Ishikawa (cell line): Measurements from ENCODE around the gene NAA40.

Experiments used
- CEBPB ChIP-seq: IDR thresholded peaks from 2 replicates; pipeline ENCODE4 v1.6.1; 2012
- CREB1 ChIP-seq: IDR thresholded peaks from 2 replicates; pipeline ENCODE4 v1.6.1; 2012; ENCODE audit warnings: low read depth
- EGR1 ChIP-seq: IDR thresholded peaks from 2 replicates; pipeline ENCODE4 v1.6.1; 2012
- EP300 ChIP-seq: IDR thresholded peaks from 2 replicates; pipeline ENCODE4 v1.6.1; 2012; ENCODE audit warnings: borderline replicate concordance
- FOXM1 ChIP-seq: IDR thresholded peaks from 2 replicates; pipeline ENCODE4 v1.6.1; 2012; ENCODE audit warnings: low read depth, borderline replicate concordance
- NFIC ChIP-seq: IDR thresholded peaks from 2 replicates; pipeline ENCODE4 v1.6.1; 2012
- RAD21 ChIP-seq: IDR thresholded peaks from 2 replicates; pipeline ENCODE4 v1.6.1; 2012; ENCODE audit warnings: low read depth
- TAF1 ChIP-seq: IDR thresholded peaks from 2 replicates; pipeline ENCODE4 v1.6.1; 2012; ENCODE audit warnings: low read depth, mild to moderate bottlenecking
- TCF12 ChIP-seq: IDR thresholded peaks from 2 replicates; pipeline ENCODE4 v1.6.1; 2012; ENCODE audit warnings: low read depth
- TEAD4 ChIP-seq: IDR thresholded peaks from 2 replicates; pipeline ENCODE4 v1.6.1; 2012
- YY1 ChIP-seq: IDR thresholded peaks from 2 replicates; pipeline ENCODE4 v1.6.1; 2012; ENCODE audit warnings: low read depth
- ZBTB7A ChIP-seq: IDR thresholded peaks from 2 replicates; pipeline ENCODE4 v1.6.1; 2012; ENCODE audit warnings: low read depth
- TF ChIP-seq, protein P1 (sequence below): IDR thresholded peaks from 2 replicates; pipeline ENCODE4 v1.6.1; 2012
- TF ChIP-seq, protein P2 (sequence below): IDR thresholded peaks from 2 replicates; pipeline ENCODE4 v1.6.1; 2012
- TF ChIP-seq, protein P3 (sequence below): IDR thresholded peaks from 2 replicates; pipeline ENCODE4 v1.6.1; 2012; ENCODE audit warnings: low read depth, mild to moderate bottlenecking

Gene NAA40

DNA sequence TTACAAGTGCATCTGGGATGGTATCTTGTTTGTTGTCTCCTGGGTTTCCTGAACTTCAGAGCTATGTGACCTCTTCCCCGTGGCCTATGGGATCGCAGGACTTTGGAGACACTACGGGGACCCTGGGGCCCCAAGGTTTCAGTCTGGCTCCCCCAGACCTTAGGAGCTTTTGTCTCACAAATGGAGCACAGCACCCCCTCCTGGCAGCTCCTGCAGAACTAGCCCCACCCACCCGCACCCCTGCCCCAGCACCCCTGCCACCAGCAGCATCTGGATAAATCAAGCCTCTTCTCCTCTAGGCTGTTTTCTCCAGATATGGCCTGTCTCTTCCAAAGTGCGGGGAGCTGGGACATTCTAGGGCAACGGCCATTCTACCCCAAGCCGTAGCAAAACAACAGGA lies 32.2 kb upstream of the NAA40 start:
- no peak for TF ChIP-seq TCF12

DNA sequence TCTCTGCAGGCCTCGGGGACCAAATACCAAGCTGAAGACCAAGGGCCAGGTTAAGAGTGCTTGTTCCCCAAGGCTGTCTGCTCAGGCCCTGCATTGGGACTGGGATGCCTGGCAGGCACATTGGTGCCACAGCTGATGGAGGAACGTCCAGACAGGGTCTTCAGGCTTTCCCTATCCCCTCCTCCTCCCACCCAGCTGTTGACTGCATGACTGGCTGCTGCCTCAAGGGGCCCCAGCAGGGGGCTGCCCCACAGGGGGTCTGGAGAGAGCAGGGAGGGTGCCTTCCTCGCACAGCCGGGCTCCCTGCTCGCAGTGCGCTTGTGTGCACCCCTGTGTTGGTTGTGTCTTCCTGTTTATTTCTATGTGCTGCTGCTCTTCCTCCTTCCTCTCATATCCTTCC lies 31.7 kb upstream of the NAA40 start:
- no peak for TF ChIP-seq YY1

DNA sequence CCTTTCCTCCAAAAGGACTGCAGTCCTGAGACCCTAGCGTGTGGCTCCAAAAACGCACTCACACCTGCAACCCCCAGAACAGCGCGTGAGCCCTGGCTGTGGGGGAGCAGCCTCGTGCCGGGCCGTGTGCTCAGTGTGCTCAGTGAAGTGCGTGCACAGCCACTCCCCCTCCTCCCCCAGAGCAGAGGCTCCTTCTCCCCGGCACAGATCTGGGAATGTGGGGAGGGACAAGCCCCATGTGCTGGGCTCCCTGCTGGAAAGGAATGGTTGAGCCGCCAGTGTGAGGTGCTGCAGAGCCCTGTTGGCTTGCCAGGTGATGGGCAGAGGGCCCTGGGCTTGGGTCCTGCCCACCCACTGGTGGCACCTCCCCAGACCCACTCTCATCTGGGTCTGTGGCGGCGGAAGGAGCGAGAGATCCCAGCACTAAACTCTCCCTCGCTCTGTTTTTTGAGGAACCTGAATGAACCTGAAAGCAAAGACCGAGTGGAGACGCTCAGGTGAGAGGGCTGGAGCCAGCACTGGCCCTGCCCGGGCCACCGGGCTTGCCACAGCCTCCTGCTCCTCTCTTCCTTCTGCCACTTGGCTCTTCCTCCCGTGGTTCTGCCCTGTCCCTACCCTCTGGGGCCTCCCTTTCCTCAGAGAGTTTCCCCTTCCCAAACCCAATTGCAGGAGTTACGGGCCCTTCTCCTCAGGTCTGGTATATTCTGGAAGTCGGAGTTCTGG lies 30.8 kb upstream of the NAA40 start:
- TF ChIP-seq, protein P1, sequence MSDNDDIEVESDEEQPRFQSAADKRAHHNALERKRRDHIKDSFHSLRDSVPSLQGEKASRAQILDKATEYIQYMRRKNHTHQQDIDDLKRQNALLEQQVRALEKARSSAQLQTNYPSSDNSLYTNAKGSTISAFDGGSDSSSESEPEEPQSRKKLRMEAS: peak; percentile 61
- no peak for TF ChIP-seq CREB1

DNA sequence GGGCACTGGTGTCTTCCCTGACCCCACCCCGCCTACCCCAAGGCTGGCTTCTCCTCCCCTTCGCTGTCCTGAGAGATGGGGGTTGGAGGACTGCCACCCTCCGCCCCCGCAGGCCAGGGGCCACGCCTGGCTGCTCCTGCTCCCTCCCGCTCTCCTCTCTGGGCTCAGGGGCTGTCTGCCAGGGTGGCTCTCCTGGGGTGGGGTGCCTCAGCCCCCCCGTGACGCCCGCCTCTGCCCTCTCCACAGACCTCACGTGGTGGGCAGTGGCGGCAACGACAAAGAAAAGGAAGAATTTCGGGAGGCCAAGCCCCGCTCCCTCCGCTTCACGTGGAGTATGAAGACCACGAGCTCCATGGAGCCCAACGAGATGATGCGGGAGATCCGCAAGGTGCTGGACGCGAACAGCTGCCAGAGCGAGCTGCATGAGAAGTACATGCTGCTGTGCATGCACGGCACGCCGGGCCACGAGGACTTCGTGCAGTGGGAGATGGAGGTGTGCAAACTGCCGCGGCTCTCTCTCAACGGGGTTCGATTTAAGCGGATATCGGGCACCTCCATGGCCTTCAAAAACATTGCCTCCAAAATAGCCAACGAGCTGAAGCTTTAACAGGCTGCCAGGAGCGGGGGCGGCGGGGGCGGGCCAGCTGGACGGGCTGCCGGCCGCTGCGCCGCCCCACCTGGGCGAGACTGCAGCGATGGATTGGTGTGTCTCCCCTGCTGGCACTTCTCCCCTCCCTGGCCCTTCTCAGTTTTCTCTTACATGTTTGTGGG lies 30.0 kb upstream of the NAA40 start:
- TF ChIP-seq TCF12 (no peak), NFIC (no peak), YY1 (no peak), CREB1 (no peak), FOXM1 (no peak), ZBTB7A (no peak), TAF1 (no peak), EGR1 (peak; percentile 97), TEAD4 (no peak)

DNA sequence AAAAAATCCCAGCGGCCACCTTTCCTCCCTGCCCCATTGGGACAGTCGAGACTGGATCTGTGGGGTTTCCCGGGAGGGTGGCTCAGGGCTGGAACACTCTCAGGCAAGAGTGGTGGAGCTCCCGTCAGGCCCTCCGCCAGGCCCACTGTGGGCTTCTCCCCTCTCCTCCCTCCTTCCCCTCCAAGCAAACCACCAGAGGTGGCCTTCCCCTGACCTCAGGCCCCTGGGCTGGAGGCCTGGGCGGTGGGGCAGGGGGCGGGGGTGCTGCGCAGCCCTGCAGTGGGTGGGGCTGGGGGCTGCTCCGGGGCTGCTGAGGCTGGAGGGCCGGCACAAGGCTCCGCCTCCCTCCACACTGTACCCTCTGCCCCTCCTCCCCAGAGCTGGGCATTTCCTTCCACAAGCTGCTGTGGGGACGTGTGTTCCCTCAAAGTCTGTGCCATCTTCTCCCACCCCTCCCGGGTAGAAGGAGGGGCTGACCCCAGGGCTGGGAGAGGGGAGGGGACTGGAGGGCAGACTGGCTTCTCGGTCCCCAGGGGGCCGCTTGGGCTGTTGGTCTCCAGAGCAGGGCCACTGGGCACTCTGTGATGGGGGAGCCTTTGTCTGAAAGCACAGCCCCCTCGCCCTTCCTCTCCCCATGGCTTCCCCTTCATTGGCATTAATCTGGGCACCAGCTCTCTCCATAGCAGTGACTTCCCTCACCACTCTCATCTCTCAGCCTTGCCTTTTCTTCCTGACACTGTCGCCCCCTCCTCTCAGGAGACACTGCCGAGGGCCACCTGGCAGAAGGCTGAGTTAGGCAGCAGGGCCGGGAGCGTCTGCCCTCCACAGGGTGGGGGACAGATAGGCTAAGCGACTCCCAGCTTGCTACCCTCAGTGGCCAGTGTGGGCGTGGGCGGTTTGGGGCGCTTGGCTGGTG lies 29.0 kb upstream of the NAA40 start:
- TF ChIP-seq, protein P2, sequence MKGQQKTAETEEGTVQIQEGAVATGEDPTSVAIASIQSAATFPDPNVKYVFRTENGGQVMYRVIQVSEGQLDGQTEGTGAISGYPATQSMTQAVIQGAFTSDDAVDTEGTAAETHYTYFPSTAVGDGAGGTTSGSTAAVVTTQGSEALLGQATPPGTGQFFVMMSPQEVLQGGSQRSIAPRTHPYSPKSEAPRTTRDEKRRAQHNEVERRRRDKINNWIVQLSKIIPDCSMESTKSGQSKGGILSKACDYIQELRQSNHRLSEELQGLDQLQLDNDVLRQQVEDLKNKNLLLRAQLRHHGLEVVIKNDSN: no peak
- TF ChIP-seq, protein P1: no peak
- no peak for TF ChIP-seq FOXM1
- TF ChIP-seq EP300: no peak
- TF ChIP-seq NFIC: no peak
- TF ChIP-seq TAF1: no peak
- TF ChIP-seq TCF12: no peak
- no peak for TF ChIP-seq YY1
- TF ChIP-seq EGR1: no peak
- TF ChIP-seq RAD21: no peak
- TF ChIP-seq, protein P3, sequence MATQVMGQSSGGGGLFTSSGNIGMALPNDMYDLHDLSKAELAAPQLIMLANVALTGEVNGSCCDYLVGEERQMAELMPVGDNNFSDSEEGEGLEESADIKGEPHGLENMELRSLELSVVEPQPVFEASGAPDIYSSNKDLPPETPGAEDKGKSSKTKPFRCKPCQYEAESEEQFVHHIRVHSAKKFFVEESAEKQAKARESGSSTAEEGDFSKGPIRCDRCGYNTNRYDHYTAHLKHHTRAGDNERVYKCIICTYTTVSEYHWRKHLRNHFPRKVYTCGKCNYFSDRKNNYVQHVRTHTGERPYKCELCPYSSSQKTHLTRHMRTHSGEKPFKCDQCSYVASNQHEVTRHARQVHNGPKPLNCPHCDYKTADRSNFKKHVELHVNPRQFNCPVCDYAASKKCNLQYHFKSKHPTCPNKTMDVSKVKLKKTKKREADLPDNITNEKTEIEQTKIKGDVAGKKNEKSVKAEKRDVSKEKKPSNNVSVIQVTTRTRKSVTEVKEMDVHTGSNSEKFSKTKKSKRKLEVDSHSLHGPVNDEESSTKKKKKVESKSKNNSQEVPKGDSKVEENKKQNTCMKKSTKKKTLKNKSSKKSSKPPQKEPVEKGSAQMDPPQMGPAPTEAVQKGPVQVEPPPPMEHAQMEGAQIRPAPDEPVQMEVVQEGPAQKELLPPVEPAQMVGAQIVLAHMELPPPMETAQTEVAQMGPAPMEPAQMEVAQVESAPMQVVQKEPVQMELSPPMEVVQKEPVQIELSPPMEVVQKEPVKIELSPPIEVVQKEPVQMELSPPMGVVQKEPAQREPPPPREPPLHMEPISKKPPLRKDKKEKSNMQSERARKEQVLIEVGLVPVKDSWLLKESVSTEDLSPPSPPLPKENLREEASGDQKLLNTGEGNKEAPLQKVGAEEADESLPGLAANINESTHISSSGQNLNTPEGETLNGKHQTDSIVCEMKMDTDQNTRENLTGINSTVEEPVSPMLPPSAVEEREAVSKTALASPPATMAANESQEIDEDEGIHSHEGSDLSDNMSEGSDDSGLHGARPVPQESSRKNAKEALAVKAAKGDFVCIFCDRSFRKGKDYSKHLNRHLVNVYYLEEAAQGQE: no peak
- TF ChIP-seq CREB1: no peak
- no peak for TF ChIP-seq CEBPB
- TF ChIP-seq TEAD4: no peak
- TF ChIP-seq ZBTB7A: no peak

DNA sequence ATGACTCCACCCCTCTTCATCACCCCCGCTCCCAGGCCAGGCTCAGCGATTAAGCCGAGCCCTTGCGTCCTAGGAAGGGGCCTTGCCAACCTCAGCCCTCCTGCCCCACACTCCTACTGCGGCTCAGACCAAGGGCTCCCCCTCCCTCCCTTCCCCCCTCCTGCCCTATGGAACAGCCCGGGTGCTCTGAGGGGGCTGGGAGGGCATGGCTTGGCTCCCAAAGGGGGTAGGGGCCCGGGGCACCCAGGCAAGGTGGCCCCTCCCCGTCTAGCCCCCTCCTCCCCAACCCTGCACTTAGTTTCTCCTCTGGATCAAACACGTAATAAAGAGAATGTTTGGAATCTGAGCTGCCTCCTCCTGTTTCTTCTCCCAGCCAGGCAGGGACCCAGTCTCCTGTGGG lies 28.1 kb upstream of the NAA40 start:
- no peak for TF ChIP-seq YY1

DNA sequence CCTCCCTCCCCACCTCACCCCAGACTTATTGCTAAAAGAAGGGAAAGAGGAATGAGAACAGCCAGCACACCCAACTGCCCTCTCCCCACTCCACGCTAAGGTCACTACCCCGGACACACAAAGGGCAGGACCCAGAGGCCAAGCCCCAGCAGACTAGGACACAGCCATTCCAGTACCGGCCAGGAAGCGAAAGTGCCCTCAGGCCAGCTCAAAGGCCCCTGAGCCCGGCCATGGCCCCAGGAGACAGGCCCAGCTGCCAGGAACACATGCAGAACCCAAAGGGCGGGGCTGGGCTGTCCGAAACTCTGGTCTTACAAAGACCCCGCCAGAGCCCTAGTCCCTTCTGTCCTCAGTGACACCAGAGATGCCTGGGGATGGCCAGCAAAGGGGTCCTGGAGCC lies 27.4 kb upstream of the NAA40 start:
- no peak for TF ChIP-seq EP300
- no peak for TF ChIP-seq CREB1
- no peak for TF ChIP-seq EGR1
- TF ChIP-seq CEBPB: no peak
- no peak for TF ChIP-seq TEAD4
- TF ChIP-seq FOXM1: no peak
- TF ChIP-seq, protein P2: no peak
- TF ChIP-seq, protein P3: no peak
- TF ChIP-seq ZBTB7A: no peak
- TF ChIP-seq, protein P1: no peak
- TF ChIP-seq YY1: no peak
- no peak for TF ChIP-seq NFIC
- no peak for TF ChIP-seq RAD21
- TF ChIP-seq TAF1: no peak
- TF ChIP-seq TCF12: no peak
